ENCODE measurements around the gene AJM1. TPM values are rescaled to one million over a fixed set of nuclear protein-coding genes. Genes with fewer than 3 reads are reported as not detected.

The AJM1 gene
- total RNA-seq, 1 experiment from 2014 or later: 2.9 TPM

DNA sequence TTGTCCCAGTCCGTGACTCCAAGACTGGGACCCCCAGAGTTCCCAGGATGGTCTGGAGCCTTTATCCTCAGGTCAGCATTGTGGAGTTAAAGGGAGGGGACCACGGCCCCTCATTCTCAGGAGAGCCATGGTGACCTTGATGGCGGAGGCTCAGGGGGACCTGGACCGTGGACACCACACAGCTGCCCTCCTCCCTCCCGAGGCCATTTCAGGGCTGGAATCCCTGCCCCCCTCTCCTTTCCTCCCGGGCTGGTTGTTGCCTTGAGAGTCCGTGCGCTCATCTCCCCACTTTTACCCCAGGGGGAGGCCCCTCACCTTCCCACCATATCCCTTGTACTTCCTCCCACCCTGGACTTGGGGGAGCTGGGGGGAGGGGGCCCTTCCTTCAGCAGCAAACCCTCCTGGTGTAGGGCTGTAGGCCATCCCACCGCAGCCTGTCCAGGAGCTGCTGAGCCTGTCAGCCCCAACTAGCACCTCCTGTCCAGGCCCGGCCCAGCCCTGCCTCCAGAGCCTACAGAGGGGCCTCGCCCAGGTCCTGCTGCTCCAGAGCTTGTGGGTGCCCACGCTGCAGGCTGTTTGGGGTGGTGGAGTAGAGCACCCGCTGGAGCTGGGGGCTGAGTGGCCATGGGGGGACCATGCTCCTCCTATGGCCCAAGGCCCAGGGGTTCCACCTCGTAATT is 14.3 kb upstream of the AJM1 start:
- no peak overlapping the region for H3K27ac Mint-ChIP-seq (ENCODE audit: unreplicated experiment)
- TF ChIP-seq, protein P1, sequence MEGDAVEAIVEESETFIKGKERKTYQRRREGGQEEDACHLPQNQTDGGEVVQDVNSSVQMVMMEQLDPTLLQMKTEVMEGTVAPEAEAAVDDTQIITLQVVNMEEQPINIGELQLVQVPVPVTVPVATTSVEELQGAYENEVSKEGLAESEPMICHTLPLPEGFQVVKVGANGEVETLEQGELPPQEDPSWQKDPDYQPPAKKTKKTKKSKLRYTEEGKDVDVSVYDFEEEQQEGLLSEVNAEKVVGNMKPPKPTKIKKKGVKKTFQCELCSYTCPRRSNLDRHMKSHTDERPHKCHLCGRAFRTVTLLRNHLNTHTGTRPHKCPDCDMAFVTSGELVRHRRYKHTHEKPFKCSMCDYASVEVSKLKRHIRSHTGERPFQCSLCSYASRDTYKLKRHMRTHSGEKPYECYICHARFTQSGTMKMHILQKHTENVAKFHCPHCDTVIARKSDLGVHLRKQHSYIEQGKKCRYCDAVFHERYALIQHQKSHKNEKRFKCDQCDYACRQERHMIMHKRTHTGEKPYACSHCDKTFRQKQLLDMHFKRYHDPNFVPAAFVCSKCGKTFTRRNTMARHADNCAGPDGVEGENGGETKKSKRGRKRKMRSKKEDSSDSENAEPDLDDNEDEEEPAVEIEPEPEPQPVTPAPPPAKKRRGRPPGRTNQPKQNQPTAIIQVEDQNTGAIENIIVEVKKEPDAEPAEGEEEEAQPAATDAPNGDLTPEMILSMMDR (IDR thresholded peaks at IDR 0.05; ENCODE audit: unreplicated experiment): no peak
- no peaks in the 10 kb centered on the region for H3K4me1 Mint-ChIP-seq (ENCODE audit: low read depth, unreplicated experiment)
- no peaks in the 10 kb centered on the region for H3K27me3 Mint-ChIP-seq (ENCODE audit: unreplicated experiment)
- CTCF ChIA-PET: no interaction called here
- peaks cover 26% of the 10 kb centered on the region for H3K36me3 Mint-ChIP-seq (ENCODE audit: insufficient read depth, unreplicated experiment)
- H3K4me3 Mint-ChIP-seq (ENCODE audit: low read depth, unreplicated experiment): no peak overlapping the region
- no TSS peak for BruUV-seq (replicated peaks)
- intact Hi-C loops (cut with micrococcal nuclease; ENCODE audit: unreplicated experiment): no loop called here
- H3K9me3 Mint-ChIP-seq (ENCODE audit: low read depth, unreplicated experiment): no peaks in the 10 kb centered on the region
- DNase-seq: no peak

DNA sequence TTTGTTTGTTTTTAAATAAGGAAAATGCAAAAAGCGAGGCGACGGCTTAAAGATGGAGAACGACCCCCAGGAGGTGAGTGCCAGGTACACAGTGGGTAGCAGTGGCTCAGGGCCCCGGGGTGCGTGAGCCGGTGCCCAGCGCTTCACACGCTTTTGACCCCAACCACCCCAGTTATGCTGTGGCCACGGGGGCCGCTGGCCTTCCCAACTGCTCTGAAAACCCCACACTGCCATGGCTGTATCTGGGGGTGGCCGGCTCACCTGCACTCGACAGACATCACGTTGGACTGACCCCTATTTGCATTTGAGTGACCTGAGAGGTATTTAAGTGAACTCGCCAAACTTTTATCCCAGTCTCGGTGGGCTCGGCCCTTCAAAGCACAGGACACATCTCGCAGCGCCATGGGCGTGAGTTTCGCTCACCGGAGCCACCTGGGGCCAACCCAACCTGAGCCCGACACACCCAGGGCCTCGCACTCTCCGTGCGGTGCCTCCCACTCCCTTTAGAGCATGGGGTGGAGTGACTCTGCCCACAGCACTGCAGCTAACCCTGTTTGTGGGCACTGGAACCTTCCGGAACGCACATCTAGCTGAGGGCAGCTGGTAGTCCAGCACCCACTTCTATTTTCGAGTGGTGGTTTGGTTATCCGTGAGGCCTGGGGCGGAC is 13.7 kb upstream of the AJM1 start:
- H3K27ac Mint-ChIP-seq (ENCODE audit: unreplicated experiment): no peak overlapping the region
- intact Hi-C loops (cut with micrococcal nuclease; ENCODE audit: unreplicated experiment): no loop called here
- H3K27me3 Mint-ChIP-seq (ENCODE audit: unreplicated experiment): no peaks in the 10 kb centered on the region
- DNase-seq: no peak
- H3K9me3 Mint-ChIP-seq (ENCODE audit: low read depth, unreplicated experiment): no peaks in the 10 kb centered on the region
- CTCF ChIA-PET: no interaction called here
- H3K4me1 Mint-ChIP-seq (ENCODE audit: low read depth, unreplicated experiment): no peaks in the 10 kb centered on the region
- H3K36me3 Mint-ChIP-seq (ENCODE audit: insufficient read depth, unreplicated experiment): peaks cover 19% of the 10 kb centered on the region
- TF ChIP-seq, protein P1 (IDR thresholded peaks at IDR 0.05; ENCODE audit: unreplicated experiment): no peak
- no TSS peak for BruUV-seq (replicated peaks)
- H3K4me3 Mint-ChIP-seq (ENCODE audit: low read depth, unreplicated experiment): no peak overlapping the region

DNA sequence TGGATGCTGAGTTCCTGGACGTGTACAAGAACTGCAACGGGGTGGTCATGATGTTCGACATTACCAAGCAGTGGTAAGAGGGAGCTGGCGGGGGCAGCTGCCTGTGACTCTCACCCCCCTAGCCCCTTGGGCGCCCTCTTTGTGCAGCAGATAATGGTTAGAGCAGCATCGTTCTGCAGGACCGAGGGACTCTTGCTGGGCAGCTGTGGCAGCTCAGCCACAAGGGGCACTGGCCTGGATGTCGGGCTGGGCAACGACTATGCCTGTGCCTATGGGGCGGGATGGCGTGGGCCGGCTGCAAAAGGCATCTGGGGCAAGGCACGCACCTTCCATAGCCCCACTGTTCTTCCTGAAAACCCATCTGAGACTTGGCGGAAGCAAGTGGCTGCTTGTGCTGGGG is 12.9 kb upstream of the AJM1 start:
- Mint-ChIP-seq H3K27ac (ENCODE audit: unreplicated experiment) (no peak overlapping the region), H3K9me3 (ENCODE audit: low read depth, unreplicated experiment) (no peaks in the 10 kb centered on the region), H3K4me3 (ENCODE audit: low read depth, unreplicated experiment) (no peak overlapping the region), H3K4me1 (ENCODE audit: low read depth, unreplicated experiment) (no peaks in the 10 kb centered on the region), H3K36me3 (ENCODE audit: insufficient read depth, unreplicated experiment) (peaks cover 18% of the 10 kb centered on the region), H3K27me3 (ENCODE audit: unreplicated experiment) (no peaks in the 10 kb centered on the region)
- BruUV-seq (replicated peaks): no TSS peak
- intact Hi-C loops (cut with micrococcal nuclease; ENCODE audit: unreplicated experiment): no loop called here
- DNase-seq: no peak
- TF ChIP-seq, protein P1 (IDR thresholded peaks at IDR 0.05; ENCODE audit: unreplicated experiment): no peak
- CTCF ChIA-PET: no interaction called here

DNA sequence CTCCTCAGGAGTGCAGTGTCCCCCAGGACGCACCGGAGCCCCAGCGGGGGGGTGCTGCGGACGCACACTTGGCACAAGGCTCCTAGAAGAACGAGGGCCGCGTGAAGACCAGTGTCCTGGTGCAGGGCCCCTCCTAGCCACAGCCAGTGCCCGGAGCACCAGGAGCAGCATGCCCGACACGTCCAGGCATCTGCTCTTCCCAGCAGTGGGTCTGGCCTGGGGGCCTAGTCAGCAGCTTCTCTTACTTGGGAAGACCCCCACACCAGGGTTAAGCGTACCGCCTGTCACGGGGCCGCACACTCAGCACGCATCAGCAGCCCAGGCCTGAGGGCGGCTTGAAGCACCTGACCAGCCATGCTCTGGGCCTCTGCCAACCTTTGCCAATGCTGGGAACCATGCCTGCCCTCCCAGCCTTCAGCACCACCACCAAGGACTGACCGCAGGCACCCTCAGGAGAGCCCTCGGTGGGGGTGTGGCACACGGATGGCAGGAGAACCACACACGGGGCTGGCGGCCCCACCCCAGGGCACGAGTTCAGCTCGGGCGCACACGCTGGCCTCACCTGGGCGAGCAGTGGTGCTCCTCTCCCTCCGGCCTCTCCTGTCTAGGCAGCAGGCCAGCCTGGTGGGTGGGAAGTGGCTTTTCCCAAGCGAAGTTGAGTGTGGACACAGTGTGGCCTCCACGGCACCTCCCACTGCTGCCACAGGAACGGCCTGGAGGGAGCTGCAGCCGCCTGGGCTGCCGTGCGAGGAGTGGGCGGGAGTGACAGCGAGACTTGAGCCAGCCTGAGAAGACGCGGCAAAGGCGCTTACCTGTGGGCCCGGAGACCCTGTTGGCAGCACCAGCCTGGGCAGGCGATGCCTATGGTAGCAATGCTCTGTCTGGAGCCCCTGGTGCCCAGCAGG is 12.0 kb upstream of the AJM1 start:
- no peaks in the 10 kb centered on the region for H3K4me1 Mint-ChIP-seq (ENCODE audit: low read depth, unreplicated experiment)
- intact Hi-C loops (cut with micrococcal nuclease; ENCODE audit: unreplicated experiment): no loop called here
- H3K27me3 Mint-ChIP-seq (ENCODE audit: unreplicated experiment): no peaks in the 10 kb centered on the region
- CTCF ChIA-PET: no interaction called here
- H3K36me3 Mint-ChIP-seq (ENCODE audit: insufficient read depth, unreplicated experiment): peaks cover 22% of the 10 kb centered on the region
- no peak for DNase-seq
- no peaks in the 10 kb centered on the region for H3K9me3 Mint-ChIP-seq (ENCODE audit: low read depth, unreplicated experiment)
- no peak overlapping the region for H3K27ac Mint-ChIP-seq (ENCODE audit: unreplicated experiment)
- no TSS peak for BruUV-seq (replicated peaks)
- TF ChIP-seq, protein P1 (IDR thresholded peaks at IDR 0.05; ENCODE audit: unreplicated experiment): no peak
- H3K4me3 Mint-ChIP-seq (ENCODE audit: low read depth, unreplicated experiment): no peak overlapping the region

All from Calu3 (cell line).